Suppressor macrophage treated with lipopolysaccharide for 4 hours (primary cell): ENCODE results near the gene OR6Y1.
A peak's percentile ranks its signal among the peaks of the same experiment; 100 is the strongest.

Experiments
- DNase-seq: peaks from one replicate; pipeline ENCODE4 v3.0.0-alpha.2; 2020

Gene OR6Y1

GRCh38 chr1:158554352-158554751 is at the start of gene OR6Y1:
OR6Y1 (minus strand) TSS chr1:158554405; CDS start chr1:158548105, 6,300 bp downstream.
- no peak for DNase-seq

GRCh38 chr1:158600735-158601134 is 46.5 kb upstream of the OR6Y1 start:
- no peak for DNase-seq

DNA sequence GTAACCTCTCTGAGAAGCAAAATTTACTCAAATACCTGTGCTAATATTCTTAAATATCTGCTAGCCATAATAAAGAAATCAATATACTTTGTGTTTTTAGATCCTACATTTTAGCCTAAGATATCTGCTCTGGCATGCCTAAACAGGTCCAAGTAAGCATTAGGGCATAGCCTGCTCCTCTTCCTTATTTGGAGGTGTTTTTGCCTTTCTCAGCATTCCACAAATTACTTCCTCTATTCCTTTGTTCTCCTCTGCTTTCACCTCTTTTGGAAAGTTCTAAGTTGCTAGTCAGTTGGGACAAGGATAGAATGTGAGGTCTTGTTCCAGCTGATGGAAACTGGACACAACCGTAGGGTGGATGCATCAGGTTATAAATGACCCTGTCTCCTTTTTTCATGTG is 32.7 kb upstream of the OR6Y1 start:
- DNase-seq: no peak

DNA sequence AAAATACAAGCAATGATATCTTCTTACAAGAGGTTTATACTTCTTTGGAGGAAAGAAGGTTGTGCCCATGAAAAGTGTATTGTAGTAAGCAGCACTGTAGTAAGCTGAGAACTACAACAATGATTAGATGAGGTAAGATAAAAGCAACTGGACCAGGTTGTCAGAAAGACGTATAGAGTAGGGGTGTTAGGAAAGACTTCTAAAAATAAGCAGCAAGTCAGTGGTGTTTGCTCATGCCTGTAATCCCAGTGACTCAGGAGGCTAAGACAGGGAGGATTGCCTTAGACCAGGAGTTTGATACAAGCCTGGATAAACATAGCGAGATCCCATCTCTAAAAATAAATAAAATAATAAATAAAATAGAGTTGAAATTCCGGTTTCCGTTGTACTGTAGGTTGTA is 29.8 kb upstream of the OR6Y1 start:
- DNase-seq: no peak

DNA sequence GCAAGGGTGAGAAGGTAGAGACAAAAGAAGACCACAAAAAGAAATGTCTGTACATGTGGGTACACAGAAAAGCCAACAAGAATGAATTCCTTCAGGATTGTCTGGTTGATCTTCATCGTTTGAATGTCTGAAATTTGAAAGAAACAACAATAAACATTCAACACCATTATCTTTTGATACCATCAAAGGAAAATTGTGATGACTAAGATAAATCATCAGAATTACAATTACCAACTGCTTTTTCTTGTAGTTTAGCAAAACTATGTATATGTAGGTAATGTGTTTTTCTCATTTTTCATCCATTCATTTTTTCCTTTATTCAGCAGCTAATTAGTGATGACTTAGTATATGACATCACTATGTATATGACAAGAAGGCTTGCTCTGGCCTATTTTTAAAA is 25.5 kb upstream of the OR6Y1 start, which contains the start of gene OR10X1:
TSS of gene OR10X1 (minus strand) at position 167 of the 400 bp plus-strand sequence. CDS start at position 167, 0 bp downstream.
- DNase-seq: no peak

DNA sequence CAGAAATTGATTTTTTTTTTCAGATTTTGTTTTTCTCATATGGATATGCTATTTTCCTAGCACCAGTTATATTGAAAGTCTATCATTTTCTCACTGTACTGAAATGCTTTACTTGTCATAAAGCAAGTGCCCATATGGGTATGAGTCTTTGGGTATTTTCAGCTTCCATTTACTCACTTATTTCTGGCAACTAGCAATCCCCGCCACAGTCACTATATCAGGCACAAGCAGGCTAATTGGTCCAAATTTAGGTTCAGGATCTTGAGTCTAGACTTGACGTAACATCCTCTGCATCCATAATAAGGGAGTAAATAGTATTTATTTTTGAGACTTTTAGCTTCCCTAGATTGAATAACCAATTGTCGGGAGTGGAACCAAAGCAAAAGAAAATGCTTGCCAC is 23.4 kb upstream of the OR6Y1 start:
- no peak for DNase-seq

DNA sequence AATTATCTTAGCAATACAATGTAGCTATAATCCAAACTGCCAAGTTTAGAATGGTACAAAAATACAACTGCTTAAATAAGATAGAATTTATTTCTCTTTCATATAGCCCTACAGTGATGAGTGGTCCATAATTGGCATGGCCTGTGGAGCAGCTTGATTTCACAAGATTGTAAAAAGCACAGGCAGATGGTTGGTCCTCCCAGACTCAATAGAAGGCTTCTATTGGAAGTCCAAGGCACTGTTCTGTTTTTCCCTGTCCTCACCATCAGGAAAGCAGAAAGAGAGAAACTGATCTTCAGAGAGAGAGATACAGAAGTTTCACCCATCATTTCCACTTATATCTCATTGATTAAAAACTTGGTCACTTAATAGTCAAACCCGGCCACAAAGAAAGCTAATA is 18.0 kb upstream of the OR6Y1 start:
- DNase-seq: no peak

- no peak for DNase-seq
Observed at GRCh38 chr1:158570480-158570879, 16.3 kb upstream of the OR6Y1 start, which contains the start of gene OR6P1. OR6P1 (minus strand) TSS chr1:158570580; CDS start chr1:158563604, 6,976 bp downstream.

DNA sequence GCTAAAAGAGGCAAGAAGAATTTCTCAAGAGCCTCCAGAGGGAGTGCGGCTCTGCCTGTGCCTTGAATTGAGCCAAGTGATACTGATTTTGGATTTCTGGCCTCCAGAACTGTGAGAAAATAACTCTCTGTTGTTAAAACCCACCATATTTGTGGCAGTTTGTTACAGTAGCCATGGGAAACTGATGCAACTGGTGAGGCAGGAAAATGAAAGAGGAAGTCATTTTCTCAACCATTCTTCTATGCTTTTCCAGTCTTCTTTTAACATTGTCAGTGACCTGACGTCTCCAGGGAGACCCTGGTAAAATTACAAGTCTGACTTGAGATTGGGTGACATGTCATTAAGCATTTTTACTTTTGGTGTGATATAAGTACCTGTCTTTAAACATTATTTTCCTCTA is 10.4 kb upstream of the OR6Y1 start:
- DNase-seq: peak; percentile 52

- DNase-seq: peak; percentile 10
Observed at GRCh38 chr1:158563853-158564252, 9.6 kb upstream of the OR6Y1 start.

- DNase-seq: no peak
Observed at GRCh38 chr1:158559696-158560095, 5.5 kb upstream of the OR6Y1 start.

DNA sequence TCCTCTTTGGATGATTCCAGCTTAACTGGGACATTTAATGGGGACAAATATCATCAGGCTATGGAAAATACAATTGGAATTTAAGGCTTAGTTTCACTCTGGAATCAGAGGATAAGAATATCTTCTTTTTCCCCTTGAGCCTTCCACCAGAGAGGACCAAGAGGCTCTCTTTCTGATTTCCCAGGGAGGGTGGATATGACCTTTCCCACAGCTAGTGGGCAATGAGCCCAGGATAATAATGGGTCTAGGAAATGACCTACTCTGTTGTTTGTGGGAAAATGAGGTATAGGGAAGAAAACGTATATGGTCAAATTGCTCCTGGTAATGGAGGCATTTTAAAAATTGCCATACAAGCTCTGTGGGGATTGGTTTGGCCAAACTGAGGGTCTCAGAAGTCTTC is 1.9 kb downstream of the OR6Y1 start:
- DNase-seq: no peak

DNA sequence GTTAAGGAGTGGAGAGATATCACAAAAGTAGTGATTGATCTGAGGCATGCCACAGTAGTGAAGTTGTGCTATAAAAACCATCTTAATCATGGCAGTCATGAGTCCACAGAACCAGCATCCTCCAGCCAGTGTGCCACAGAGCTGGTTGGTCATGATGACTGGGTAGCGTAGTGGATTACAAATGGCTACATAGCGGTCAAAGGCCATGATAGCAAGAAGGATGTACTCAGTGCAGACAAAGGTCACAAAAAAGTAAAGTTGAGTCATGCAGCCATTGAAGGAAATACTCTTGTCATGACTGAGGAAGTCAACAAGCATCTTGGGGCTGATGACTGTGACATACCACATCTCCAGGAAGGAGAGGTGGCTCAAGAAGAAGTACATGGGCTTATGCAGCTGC is 6.7 kb downstream of the OR6Y1 start:
- DNase-seq: peak; percentile 1

DNA sequence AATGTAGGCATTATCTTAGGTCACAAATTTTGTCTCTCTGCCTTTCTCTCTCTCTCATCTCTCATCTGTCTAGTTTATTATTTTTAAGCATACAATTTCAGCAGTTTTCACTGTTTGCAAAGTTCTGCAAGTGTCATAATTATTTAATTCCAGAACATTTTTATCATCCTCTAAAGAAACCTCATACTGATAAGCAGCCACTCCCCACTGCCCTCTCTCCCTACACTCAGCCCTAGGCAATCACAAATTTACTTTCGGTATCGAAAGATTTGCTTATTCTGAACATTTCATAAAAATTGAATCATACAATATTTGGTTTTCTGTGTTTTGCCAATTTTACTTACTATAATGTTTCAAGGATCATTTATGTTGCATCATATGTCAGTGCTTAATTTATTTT is 16.6 kb downstream of the OR6Y1 start:
- no peak for DNase-seq

- no peak for DNase-seq
Observed at GRCh38 chr1:158534496-158534895, 19.7 kb downstream of the OR6Y1 start.

DNA sequence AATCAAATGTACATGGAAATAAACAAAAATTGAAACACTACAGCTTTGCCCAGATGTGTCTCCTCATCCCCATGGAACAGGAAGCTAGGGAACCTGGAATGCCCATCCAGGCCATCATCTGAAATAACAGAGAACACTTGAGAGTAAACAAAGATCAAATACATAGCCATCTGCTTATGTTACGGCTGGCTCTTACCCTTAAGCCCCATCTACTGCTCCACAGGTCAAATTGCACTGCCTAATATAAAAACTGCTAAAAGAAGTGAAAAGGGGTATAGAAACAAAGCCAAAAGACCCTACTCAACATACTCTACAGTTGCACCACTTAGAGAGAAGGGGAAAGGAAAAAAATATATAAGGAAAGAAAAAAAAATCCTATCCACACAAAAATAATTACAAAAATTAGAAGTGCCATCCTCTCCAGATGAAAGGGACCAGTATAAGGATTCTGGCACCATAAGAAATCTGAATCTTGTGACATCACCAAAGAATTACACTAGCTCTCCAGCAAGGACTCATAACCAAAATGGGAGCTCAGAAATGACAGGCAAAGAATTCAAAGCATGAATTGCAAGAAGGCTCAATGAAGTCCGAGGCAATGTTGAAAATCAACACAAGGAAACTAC is 26.9 kb downstream of the OR6Y1 start:
- DNase-seq: peak; percentile 50

DNA sequence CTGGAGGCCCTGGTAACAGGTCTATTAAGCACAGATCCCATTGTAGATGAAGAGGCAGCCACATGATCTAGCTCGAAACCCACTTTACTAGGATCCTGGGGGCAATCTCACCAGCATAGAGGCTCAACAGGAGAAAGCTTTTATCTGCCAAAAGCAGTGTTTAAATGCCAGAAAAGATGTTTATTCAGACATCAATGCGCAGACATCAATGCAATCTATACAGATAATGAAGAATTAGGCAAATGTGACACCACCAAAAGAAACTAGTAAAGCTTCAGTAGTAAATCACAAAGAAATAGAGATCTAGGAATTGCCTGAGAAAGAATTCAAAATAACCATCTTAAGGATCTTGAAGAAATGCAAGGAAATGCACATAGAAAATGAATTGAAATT is 32.5 kb downstream of the OR6Y1 start:
- DNase-seq: no peak

DNA sequence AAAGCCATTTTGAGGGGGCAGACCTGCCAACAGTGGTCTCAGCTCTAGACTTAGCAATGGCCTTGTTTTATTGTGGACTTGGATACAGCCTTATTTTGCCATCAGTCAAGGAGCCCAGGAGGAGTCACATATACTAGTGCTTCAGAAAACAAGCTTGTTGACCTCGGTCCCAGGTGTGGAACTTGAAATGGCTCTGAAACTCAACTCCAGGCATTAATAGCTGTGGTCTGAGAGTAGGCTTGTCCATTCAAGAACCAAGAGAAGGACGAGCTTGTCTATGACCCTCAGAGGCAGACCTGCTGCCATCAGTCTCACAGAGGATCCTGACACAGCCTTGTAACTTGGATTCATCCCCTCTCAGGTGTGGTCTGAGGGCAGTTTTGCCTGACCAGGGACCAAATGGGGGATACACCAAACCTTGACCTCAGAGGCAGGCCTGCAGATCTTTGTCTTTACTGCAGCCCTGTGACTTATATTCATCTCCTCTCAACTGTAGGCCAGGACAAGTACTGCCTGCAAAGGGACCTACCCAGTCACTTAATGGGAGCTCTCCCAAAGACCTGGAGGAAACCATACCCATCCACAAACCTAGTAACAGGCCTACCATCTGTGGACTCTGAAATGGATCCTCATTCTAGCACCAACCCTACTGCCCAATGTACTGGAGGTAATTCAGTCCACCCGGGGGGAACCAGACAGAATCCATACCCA is 33.1 kb downstream of the OR6Y1 start:
- no peak for DNase-seq

DNA sequence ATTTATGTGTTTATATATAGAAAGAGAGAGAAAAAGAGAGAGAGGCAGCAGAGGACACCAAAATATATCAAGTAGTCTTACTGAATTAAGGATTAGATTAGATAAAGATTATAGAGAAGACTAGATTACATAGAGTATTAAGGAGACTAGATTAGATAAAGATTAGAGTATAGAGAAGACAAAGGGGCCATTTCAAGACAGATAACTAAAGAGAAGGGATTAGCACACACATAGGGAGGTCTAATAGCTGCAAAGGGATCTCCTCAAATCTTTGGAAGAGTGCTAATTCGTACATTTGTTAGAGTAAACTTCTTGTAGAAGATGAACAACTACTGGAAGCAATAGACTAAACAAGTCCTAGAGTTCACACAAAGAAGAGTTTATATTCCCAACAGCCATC is 34.2 kb downstream of the OR6Y1 start:
- no peak for DNase-seq

DNA sequence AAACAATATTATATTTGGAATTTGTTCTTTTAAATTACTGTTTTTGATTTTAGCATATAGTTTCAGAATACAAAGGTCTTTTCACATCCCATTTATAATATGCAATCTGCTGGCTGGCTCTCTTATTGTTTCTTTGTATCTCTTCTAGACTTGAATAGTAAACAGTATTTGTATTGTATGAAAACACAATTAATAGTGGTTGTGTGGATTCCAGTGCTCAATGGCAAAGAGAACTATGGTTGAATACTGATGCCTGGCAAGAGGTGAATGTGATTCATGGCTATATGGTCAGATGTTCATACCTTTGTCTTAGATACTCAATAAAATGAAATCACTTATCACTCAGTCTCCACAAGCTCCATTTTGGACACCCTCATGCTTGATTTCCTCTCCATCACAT is 37.2 kb downstream of the OR6Y1 start:
- DNase-seq: no peak

DNA sequence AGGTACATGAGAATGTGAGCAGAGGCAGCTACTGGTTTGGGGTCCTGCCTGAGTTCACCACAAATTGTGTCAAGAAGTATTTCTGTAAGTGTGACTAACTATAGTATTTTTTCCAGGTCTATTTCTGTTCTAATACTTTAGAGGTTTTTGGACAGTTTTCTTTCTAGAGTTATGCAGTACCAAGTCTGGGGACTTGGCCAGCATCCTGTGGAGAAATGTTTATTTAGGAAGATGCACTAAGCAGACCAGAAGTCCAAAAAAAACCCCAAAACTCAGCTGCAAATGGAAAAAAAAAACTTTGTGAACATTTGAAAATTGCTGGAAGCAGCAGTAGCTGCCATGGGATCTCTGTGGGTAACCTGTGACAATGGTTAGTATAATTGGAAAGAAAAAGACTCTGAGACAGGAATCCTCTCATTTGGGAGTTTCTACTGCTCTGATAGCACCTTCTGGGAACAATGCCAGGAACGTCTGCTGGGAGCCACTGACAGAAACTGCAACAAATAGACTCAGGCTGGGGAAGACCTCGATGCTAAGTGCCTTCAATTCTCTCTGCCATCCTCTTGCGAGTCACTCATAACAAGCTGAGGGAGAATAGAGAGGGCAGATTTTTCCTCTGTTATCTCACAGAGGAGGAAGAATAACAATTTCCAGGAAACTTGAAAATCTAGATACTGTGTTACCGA is 44.6 kb downstream of the OR6Y1 start:
- DNase-seq: no peak

- DNase-seq: no peak
Observed at GRCh38 chr1:158507511-158507910, 46.7 kb downstream of the OR6Y1 start.

- peak; percentile 72 for DNase-seq
Observed at GRCh38 chr1:158506369-158506987, 47.7 kb downstream of the OR6Y1 start.

GRCh38 chr1:158496374-158496773 is 57.8 kb downstream of the OR6Y1 start:
- peak; percentile 55 for DNase-seq
